Right lobe of liver (tissue), 4 donors: ENCODE results near the gene NPAS4.

Source experiments
- POLR2A ChIP-seq: fragments of 450-650 bp; IDR thresholded peaks from one replicate; pipeline ENCODE4 v1.6.1; 2017; ENCODE audit warnings: antibody characterized with exemption, mild to moderate bottlenecking
- TF ChIP-seq, protein P1 (sequence below), 4 donors: fragments of 200-600 bp in 3 of 4; fragments of 450-650 bp in 1 of 4; IDR thresholded peaks; one replicate each; pipeline versions ENCODE4 v1.5.1 to v1.8.0; 2016 to 2022; ENCODE audit warnings: antibody characterized with exemption in 4 of 4, mild to moderate bottlenecking in 2 of 4
- donor health status: DM: no; HTN: no; CAD: no.
- donor health status: DM: no; HTN: no; CAD: no.
- donor health status: DM: no; HTN: yes; CAD: no.

GRCh38 chr11:66413167-66413566 is 7.7 kb upstream of the NPAS4 start:
- TF ChIP-seq POLR2A = no peak
- TF ChIP-seq, protein P1, sequence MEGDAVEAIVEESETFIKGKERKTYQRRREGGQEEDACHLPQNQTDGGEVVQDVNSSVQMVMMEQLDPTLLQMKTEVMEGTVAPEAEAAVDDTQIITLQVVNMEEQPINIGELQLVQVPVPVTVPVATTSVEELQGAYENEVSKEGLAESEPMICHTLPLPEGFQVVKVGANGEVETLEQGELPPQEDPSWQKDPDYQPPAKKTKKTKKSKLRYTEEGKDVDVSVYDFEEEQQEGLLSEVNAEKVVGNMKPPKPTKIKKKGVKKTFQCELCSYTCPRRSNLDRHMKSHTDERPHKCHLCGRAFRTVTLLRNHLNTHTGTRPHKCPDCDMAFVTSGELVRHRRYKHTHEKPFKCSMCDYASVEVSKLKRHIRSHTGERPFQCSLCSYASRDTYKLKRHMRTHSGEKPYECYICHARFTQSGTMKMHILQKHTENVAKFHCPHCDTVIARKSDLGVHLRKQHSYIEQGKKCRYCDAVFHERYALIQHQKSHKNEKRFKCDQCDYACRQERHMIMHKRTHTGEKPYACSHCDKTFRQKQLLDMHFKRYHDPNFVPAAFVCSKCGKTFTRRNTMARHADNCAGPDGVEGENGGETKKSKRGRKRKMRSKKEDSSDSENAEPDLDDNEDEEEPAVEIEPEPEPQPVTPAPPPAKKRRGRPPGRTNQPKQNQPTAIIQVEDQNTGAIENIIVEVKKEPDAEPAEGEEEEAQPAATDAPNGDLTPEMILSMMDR (IDR thresholded peaks at IDR 0.05) = no peak
